NCI-H1930 (cell line): ENCODE data around the gene FOXJ1.

Experiments
- DNase-seq, 2 experiments: peaks; one replicate each; lab custom pipeline; 2025; lab: John Stamatoyannopoulos, UW

FOXJ1 gene

GRCh38 chr17:76123749-76124581 is 17.1 kb downstream of the FOXJ1 start:
- no peak for DNase-seq

DNA sequence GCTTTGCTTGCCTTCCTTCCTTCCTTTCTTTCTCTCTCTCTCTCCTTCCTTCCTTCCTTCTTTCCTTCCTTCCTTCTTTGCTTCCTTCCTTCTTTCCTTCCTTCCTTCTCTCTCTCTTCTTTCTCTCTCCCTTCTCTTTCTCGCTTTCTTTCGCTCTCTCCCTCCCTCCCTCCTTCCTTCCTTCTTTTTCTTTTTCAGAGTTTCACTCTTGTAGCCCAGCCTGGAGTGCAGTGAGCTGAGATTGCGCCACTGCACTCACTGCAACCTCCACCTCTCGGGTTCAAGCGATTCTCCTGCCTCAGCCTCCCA is 17.9 kb downstream of the FOXJ1 start:
- no peak for DNase-seq

GRCh38 chr17:76122431-76123190 is 18.4 kb downstream of the FOXJ1 start:
- DNase-seq = no peak

DNA sequence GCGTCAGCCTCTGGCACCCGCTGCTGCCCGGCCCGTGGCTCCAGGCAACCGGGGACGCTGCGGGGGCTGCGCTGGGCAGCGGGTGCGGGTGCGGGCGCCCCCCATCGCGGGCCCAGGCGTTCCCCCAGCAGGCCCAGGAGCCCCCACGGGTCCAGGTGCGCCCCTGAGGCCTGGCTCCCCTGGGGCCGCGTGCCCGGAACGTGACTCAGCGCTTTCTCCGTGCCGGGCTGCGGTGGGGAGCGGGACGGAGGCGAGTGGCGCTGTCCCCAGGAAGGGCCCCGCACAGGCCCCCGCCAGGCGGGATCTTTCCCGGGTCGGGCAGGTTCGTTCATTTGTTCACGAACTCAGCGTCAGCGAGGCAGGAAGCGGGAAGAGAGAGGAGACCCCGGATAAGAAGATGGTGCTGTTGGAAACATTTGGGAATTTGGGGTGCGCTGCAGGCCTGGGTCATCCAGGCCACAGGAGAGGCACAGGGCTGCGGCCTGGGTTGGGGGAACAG is 19.1 kb downstream of the FOXJ1 start:
- no peak for DNase-seq

- DNase-seq = no peak
Observed at GRCh38 chr17:76120658-76121008, 20.4 kb downstream of the FOXJ1 start.

DNA sequence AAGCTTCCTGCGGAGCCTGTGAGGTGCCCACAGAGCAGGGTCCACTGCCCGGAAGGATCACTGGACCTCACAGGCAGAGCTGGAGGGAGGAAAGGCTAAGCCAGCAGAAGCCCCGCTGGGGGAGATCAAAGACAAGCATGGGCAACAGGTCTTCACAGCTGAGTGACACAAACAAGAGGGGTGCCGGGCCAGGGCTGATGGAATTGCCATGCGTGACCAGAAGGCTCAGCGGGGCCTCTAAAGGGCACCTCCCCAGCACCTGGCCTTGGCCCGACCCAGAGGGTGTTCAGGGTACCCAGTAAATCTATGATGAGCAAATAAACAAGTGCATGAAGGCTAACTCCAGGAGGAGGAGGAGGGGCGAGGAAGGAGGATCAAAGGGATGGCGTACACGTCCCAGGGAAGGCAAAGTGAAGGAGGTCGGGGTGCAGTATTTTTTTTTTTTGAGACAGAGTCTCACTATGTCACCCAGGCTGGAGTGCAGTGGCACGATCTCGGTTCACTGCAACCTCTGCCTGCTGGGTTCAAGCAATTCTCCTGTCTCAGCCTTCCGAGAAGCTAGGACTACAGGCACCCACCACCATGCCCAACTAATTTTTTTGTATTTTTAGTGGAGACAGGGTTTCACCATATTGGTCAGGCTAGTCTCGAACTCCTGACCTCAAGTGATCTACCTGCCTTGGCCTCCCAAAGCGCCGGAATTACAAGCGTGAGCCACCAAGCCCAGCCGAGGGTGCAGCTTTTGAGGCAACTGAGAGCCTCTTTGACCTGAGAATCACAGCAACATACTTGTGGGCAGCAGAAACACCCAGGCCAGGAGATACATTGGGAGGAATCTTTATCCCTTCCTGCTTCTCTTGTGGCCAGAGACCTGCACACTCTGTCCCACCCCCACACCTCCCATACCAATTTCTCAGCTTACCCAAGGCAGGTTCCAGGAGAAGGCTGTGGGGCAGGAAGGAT is 21.4 kb downstream of the FOXJ1 start:
- no peak for DNase-seq

DNA sequence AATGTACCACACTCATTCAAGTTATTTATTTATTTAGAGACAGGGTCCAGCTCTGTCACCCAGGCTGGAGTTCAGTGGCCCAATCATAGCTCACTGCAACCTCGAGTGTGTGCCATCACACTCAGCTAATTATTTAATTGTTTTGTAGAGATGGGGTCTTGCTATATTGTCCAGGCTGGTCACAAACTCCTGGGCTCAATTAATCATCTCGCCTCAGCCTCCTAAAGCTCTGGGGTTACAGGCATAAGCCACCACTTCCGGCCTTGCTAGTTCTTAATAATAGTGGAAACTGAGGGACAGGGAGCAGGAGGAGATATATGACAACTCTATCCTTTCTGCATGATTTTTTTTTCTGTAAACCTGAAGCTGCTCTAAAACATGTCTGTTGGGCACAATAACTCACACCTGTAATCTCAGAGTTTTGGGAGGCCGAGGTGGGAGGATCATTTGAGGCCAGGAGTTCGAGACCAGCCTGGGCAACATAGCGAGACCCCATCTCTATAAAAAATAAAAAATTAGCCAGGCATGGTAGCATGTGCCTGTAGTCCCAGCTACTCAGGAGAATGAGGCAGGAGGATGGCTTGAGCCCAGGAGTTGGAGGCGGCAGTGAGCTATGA is 25.8 kb downstream of the FOXJ1 start:
- no peak for DNase-seq

DNA sequence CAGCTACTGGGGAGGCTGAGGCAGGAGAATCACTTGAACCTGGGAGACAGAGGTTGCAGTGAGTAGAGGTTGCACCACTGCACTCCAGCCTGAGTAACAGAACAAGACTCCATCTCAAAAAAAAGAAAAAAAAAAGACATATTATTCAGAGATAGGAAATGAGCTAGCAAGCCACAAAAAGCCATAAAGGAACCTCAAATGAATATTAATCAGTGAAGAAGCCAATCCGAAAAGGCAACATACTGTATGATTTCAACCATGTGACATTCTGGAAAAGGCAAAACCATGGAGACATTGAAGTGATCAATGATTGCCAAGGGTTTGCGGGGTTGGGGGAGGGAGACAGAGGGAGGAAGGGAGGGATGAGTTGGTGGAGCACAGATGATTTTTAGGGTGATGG is 29.1 kb downstream of the FOXJ1 start:
- no peak for DNase-seq

DNA sequence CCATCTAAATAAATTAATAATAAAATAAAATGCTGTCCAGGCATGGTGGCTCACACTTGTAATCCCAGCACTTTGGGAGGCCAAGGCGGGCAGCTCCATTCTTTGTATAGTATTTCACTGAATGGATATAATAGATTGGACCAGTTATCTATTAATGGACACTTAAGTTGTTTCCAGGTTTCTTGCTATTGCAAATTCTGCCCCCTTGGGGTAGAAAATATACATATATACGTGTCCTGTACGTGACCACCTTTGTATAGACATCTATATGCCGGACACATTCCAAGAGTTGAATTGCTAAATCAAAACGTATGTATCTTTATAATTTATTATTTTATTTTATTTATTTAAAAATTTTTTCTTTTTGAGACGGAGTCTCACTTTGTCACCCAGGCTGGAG is 33.5 kb downstream of the FOXJ1 start:
- DNase-seq = peak in 1 of 2 experiments; percentile 37

GRCh38 chr17:76106703-76107102 is 34.3 kb downstream of the FOXJ1 start:
- DNase-seq = no peak

DNA sequence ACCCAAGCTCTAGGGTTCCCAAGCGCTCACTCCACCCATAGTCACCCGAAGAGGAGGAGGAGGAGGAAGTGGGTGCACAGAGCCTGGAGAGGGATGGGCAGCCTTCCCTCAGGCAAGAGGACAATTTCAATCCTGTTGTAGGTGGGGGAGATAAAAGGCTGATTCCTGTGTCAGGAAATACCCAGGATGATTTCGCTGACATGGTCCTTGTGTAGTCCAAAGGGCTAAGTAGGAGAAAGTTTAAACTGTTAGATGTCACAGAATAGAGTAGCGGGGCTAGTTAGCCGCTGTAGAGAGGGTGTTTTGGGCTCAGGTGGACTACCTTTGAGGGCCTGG is 36.2 kb downstream of the FOXJ1 start:
- DNase-seq = no peak

DNA sequence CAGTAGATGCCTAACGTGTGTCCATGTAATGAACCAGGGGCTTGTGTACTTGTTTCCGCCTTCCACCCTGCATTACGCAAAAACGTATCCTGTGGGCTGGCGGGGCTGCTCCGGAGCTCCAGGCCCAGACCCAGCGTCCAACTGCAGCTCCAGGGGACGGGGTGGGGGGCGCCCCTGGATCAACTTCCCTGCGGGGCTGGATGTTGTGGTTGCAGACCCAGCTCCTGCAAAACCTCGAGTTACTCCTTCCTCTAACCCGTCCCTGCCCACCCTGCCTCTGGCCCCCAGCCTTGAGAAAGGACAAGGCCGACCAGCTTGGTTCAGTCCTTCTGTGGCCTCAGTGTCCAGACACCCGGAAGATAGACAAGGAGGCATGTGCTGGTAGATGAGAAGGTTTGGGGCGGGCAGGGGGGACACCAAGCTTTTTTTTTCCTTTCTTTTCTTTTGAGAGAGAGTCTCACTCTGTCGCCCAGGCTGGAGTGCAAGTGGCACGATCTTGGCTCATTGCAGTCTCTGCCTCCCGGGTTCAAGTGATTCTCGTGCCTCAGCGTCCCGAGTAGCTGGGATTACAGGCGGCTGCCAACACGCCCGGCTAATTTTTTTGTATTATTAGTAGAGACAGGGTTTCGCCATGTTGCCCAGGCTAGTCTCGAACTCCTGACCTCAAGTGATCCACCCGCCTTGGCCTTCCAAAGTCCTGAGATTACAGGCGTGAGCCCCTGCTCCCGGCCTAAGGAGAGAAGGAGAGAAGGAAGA is 36.7 kb downstream of the FOXJ1 start:
- DNase-seq = no peak

- DNase-seq = peak; percentile 93 to 98
Observed at GRCh38 chr17:76103274-76104139, 37.5 kb downstream of the FOXJ1 start, which contains the start of gene EXOC7. EXOC7 (minus strand) TSS chr17:76103787; CDS start chr17:76103692, 95 bp downstream.

GRCh38 chr17:76102944-76103273 is 38.1 kb downstream of the FOXJ1 start:
- no peak for DNase-seq

- DNase-seq = no peak
Observed at GRCh38 chr17:76097716-76098295, 43.2 kb downstream of the FOXJ1 start.

DNA sequence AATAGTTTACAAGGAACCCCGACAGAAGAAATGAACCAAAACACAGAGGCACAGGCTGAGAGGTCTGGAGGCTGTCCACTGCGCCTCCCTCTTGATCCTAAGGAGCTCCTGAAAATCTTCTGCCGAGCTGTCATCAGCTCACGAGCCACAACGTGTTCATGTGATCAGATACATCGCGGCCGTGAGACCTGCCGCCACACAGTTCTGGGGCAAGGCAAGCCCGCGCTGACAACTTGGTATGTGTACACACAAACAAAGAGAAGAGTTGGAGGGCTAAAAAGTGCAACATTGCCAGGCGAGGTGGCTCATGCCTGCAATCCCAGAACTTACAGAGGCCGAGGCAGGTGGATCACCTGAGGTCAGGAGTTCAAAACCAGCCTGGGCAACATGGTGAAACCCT is 45.1 kb downstream of the FOXJ1 start:
- no peak for DNase-seq

GRCh38 chr17:76094046-76094445 is 47.0 kb downstream of the FOXJ1 start:
- no peak for DNase-seq

GRCh38 chr17:76092526-76093413 is 48.3 kb downstream of the FOXJ1 start:
- no peak for DNase-seq
